OCI-M1 (cell line): ENCODE data around the gene OPRL1.

Experiments
- DNase-seq: peaks from one replicate; lab custom pipeline; 2025; lab: John Stamatoyannopoulos, UW

The OPRL1 gene

DNA sequence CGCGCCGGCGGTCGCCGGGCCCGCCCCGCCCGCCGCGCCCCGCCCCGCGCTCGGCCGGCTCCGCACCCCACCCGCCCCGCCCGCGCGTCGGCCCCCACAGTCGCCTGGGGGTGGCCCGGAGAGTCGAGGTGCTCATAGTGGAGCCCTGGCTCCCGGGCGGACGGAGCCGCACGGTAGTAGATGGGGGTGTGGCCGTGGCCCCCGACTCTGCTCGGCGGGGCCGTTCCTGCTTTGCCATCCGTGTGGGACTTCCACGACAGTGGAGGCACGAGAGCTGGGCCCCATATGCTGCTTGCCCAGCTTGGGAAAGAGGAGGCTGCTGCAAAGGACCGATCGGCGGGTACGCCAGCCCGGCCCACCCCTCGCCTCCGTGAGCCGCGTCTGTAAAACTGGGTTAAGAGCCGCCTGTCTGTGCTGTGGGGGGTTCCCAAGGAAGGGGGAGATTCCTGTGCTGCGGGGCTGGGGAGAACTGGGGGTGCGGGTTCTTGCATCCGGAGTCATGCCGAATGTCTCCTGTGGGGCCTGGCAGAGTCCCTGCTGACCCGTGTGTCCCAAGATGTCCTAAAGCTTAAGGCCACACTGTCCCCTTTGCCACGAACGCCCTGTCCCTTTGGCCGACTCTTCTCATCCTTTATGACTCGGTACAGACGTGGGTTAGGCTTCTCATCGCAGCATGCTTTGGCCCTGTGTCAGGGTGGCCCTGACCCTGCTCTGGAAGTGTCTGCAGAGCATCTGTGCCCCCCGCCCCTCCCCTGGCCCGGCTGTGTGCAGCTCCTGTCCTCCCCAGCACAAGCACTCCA, at the start of gene OPRL1:
Gene OPRL1 (plus strand): TSS at position 70 of the 800 bp plus-strand sequence. CDS start 12,639 bp downstream, outside the sequence.
- DNase-seq = no peak

DNA sequence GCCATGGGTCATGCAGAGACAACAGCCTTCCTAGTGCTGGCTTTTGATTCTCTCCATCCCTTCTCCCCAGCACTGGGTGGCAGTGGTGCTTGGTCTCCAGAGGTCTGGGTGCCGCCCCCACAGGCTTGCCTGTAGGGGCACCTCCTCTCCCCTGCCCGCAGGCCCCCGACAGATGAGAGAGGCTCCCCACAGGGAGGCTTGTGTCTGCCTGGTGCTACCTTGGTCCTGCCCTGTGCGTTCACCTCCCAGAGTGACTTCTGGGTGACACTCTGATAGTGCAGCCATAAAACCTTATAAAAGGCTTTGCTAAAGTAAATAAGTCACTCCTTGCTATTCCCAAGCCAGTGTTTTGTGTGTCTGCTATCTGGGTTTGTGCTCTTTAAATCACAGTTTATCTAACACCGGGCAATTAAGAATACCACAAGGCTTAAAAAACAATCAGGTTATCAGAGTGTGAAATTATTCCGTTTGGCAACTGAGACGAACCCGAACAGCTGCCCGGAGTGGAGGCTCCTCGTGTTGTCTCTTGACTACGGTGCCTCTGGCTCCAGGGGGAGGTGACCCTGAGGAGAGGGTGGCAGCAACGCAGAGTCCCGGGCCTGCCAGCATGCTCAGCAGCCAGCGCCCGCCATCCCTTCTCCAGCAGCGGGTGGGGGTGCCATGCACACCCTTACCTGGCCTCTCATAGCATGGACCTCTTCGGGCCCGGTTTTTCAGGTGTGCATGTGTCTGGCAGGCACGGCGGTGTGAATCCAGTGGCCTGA, 49.3 kb upstream of the OPRL1 start:
- DNase-seq = no peak

DNA sequence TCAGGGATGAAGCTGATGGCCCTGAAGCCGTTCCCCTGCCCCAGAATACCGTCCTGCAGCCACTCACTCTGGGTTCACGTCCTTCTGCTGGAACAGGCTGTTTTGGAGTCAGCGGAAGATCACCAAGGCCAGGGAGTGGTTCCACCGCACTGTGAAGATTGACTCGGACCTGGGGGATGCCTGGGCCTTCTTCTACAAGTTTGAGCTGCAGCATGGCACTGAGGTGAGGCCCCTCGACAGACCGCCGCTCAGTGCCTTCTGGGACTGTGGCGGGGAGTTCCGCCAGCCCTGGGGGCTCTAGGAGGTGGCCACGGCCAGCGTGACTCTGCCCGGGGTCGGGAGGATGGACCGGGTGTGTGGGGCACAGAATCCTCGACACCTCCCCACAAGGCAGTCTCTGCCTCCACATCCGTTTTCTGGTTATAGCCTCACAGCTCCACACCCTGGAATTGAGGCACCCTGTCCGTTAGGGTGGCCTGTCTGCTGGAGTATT, 48.0 kb upstream of the OPRL1 start:
- DNase-seq = no peak

DNA sequence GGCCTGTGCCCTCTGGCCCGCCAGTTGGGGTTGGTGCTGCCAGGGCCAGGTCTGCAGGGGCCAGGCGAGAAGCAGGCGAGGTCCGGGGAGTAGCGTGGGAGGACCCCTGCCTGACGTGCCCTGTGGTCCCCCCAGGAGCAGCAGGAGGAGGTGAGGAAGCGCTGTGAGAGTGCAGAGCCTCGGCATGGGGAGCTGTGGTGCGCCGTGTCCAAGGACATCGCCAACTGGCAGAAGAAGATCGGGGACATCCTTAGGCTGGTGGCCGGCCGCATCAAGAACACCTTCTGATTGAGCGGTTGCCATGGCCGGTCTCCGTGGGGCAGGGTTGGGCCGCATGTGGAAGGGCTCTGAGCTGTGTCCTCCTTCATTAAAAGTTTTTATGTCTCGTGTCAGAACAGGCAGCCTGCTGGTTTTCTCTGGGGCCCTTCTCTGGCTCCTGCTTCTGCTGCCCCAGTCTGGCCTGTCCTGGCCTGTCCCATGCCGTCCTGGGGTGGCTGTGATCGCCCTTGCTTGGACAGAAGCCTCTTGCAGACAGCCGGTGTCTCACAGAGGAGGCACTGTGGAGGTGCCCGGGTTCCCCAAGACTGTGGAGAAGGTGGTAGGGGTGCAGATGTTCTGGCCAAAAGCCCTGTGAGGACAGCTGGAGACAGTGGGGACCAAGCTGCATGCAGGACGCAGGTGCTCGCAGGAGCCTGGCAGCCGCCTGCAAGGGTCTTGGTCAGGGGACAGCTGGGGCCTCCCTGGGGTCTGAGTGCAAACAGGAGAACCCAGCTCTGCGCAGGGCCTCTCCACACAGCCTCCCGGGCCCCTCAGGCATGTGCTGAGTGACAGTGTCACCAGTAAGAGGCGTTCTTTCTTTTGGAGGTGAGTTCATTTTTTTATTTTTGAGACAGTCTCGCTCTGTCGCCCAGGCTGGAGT, 46.9 kb upstream of the OPRL1 start:
- no peak for DNase-seq

DNA sequence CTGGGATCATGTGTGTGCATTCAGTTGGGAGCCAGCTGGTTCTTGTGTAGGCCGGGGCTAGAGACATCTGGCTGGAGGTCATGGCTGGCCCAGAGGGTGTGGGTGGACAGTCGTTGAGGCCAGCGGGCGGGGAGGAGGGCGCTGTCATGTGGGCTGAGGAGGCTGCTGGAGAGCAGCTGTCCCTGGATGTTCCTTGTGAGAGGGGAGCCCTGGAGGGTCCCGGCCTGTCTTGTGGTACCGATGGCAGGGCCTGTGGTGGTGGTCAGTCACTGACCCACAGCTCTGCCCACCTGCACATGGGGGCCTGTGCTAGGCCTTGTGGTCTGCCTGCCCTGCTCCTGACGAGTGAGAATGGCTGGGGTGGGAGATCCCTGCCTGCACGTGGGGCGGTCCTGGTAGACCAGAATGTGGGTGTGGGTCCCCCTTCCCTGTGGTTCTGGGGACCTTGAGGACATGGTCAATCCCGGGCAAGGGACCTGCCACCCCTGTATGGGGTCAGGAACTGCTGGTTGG, 45.8 kb upstream of the OPRL1 start:
- no peak for DNase-seq

DNA sequence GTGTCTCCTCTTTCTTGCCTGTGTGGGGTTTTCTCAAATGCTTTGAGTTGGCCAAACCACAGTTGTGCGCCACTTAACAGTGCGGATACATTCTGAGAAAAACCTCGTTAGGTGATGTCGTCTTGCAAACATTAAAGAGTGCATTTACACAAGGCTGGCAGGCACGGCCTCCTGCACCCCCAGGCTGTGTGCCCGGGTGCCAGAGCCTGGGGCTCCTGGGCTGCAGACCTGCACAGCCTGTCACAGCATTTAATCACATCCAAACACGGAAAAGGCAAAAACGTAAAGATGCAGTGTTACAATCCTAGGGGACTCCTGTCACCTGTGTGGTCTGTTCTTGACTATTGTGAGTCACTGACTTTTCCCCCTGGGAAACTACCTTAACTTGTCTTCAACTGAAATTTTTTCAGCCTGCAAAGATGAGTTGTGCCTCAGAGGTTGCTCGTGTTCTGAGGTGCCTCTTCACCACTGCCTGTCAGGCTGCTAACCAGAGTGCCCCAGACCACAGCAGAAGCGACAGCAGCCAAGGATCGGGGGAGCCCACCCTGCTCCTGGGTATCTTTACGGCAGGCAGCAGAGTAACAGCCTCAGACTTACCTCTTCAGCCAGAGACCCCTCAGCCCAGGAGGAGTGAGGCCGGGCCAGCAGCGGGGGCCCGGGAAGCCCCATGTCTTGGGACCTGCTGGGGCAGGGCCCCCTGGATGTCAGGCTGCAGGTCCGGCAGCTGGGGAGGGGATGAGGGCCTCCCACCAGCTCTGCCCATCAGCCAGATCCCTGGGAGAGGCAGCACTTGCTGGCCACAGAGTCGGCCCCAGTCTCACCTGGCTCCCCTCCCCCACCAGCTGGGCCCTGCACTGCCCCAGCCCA, 44.6 kb upstream of the OPRL1 start:
- DNase-seq = no peak

DNA sequence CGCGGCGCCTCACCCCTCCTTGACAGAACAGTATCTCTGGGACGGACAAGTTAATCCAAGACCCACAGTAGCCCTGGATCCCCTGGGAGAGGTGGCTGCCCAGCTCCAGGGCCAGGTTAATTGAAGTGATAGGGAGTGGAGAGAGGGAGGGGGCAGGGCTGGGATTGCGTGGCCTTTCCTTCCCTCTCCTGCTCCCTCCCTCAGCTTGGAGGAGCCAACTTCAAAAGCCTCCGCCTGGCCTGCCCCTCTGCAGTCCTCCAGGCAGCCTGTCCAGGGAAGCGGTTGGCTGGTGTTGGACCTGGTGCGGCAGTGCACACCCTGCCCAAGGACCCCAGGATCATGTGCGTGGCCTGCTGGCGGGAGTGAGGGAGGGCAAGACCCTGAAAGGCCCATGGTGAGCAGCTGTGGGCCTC, 43.9 kb upstream of the OPRL1 start, which contains the start of gene C20orf204:
Gene C20orf204 (plus strand): TSS at position 250 of the 413 bp plus-strand sequence. CDS start 142 bp downstream, at position 392.
- no peak for DNase-seq

DNA sequence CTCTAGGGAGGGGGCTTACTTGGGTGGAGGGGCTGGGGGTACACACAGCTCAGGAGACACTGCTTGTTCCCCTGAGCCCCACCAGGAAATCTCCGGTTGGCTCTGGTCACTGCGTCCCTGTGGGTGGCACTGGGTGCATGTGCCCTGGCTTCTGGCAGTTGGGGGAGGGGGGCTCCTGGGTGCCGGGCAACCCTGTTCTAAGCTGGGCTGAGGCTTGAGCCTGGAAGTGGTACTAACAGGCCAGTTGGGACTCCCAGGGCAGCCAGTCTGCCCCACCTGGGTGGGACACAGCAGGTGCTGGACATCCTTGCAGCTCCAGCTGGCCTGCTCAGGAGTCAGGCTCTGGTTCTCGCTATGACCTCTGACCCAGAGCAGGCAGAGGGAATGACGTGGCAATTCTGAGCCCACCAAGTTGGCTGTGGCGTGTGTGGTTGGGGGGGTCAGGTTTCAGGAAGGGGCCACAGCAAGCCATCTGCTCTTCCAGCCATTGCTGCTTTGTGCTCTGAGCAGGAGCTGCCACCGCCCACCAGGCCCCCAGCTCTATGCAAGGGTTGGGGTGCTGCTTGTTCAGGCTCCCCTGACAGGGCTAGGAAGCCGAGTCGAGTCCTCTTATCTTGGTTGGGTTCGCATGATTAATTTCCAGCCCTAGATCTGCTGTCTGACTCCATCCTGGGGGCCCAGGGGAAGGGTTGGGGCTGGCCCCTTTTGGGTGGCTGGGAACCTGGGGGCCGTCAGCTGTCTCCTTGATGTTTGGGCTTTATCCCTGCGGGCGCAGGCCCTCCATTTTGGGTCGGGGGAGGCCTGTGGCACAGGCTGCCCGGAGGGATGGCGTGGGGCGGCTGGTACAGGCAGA, 43.3 kb upstream of the OPRL1 start:
- DNase-seq = peak; percentile 26

DNA sequence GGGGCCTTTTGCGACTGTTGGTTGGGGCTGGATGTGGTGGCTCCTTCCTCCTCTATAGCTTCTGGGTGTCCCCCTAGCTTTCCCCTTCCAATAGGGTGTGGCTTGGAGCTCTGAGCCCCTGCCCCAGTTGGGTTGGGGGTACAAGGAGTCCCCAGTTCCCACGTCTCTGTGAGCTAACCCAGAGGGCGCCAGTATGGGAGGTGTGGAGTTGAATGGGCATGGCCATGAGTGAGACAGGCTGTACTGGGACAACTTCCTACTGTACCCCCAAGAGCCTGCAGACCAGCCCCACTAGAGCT, 42.7 kb upstream of the OPRL1 start:
- no peak for DNase-seq

DNA sequence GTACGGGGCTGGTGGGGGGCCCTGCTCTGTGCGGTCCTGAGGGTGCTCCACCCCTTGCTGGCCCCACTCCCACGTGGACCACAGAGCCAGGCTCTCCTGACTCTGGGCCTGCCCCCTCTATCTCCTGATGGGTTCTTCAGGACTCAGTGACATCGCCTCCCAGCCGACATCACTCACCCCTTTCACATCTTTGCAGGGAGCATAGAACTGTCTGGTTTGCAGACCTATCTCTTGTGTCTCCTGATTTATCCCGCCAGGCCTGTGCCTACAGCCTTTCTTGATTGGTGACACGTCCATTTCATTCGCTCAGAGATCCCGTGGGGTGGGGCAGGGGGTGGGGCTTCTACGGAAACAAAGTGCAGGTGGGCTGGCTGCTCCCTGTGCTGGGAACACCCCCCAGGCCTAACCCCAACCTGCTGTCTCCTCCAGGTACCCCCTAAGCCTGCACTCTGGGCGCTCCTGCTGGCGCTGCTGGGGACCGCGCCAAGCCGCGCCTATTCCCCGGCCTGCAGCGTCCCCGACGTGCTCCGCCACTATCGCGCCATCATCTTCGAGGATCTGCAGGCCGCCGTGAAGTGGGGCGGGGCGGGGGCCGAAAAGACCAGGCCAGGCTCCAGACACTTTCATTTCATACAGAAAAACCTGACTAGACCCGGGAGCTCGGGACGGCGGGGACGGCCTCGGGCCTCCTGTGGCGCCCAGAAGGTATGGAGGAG, 42.2 kb upstream of the OPRL1 start:
- no peak for DNase-seq

DNA sequence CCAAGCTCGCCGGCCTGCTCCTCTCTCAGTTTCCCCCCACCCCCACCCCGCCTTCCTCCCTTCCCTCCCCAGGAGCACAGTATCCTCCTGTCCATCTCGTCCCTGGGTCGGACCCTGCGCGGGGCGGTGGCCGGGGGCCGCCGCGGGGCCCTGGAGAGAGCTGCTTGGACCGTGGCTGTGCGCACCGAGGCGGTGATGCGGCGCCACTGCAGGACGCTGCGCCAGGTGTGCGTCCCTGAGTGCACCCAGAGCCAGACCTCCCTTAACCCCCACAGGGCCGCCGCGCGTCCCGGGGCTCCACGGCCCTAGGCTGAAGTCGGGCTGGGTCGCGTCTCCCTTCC, 41.7 kb upstream of the OPRL1 start:
- no peak for DNase-seq

DNA sequence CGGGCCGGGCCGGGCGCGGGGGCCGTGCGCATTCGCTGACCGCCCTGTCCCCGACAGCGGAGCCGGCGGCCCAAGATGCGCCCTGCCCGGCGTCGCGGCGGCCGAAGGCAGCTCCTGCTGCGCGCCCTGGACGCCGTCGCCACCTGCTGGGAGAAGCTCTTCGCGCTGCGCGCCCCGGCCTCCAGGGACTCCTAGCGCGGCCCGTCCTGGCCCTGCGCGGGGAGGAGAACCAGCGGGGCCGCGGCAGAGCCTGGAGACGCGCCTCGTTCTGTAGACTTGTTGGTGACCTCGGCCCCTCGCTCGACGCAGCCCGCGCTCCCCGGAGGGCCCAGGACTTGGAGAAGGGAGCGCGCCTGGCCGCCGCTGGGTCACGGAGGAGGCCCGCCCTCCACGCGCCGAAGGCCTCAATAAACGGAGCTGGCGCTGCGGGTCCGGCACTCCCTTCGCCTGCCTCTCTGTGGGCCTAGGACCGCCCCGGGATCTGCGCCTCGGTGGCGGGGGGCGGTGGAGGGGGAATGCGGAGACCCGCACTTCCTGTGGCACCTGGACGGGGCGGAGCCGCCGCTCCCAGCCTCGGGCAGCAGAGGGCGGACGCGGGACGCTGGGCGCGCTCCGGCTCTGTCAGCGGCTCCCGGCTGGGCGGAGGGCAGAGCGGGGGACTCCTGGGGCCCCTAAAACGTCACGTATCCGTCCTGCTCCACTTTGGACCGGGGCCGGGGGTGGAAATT, 41.2 kb upstream of the OPRL1 start:
- DNase-seq = peak; percentile 78

DNA sequence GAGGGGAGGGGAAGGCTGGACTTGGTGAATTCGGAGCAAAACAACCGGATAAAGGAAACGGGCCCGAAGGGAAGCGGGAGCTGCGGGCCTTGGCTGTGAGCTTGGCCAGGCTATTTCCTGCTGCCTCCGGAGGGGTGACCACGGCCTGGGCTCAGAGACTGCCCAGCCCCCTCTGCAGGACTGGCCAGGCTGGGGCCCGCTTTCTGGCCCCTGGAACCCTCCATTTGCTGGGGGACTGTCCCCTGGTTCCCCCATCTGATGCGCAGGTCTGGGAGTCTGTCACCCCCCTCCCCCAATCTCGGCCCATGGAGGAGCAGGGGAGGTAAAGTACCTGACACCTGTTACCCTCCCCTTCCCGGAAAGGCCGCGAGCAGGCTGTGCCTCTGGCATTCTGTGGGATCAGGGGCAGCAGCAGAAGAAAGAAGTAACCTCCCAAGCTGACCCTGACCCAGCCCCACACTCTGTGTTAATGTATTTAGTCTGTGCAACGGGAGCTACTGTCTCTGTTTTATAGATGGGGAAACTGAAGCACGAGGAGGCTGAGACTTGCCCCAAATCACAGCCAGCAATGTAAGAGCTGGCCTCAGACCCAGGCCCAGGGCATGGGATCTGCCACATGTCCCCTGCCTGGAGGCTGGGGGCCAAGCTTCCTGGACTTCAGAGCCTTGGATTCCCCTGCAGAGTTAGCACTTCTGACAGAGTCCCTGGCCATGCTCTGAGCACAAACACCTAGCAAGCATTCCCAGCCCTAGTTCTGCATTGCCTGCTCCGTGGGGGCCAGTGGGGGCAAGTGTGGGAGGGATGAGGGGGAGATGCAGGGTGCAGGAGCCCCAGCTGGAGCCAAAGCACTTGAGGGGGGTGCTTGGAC, 40.4 kb upstream of the OPRL1 start:
- no peak for DNase-seq

DNA sequence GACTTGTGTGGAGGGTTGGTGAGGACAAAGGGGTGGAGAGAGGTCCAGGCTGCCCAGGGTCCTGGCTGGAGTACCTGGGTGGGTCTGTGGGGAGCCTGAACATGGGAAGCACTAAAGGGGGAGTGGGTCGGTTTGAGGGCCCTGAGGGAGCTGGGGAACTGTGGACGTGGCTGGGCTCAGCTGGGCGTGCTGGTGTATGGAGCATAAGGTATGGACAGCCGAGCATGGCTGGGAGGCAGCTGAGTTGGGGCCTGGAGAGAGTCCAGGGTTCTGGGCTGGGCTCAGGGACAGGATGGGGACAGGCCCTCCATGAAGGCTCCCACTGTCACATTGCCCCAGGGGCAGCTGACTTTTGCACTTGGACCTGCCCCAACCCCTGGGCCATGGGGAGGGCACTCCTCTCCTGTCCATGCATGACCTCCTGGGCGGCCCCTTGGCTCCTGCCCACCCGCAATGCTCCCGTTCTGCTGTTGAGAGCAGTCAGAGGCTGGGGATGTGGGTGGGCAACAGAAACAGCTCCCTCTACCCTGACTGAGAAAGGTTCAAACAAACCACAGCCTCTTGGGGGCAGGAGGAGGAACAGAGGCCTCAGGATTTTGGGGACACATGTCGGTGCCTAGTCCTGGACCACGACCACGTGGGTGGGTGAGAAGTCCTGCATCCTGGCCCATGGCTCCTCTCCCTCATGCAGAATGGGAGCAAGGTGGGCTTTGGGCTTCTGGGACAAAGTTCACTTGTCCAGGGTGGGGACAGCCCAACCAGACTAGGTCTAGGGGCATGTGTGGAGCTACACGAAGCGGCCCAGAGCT, 39.4 kb upstream of the OPRL1 start:
- no peak for DNase-seq

DNA sequence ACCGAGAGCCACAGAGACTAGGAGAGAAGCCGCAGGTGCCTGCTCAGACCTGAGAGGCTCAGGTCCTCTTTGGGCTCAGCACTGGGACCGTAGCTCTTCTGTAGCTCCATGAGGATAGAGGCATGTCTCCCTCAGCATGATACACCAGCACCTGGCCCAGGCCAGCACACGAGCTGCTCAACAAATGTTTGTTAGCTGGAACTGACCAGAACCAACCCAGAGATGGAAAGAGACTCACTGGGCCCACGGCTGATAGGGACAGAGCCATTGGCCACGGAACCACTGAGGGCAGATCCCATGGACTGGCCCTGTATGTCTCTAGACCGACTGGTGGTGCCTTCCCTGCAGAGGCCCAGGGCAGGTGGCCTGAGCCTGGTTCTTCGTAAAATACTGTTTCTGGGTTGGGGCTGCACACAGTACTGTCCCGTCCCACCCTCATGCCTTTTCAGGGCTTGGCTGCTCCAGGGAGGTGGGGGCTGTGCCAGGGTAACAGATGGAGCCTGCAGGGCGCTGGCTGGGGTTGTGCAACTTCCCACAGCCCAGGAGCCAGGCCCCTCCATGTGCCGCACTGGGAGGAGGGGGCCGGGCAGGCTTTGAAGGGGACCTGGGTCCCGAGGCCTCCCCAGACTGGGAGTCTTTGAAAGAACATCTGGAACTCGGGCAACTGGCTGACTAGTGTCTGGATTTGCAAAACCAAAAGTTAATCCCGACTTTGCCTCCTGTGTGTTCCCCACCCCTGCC, 38.7 kb upstream of the OPRL1 start:
- peak; percentile 9 for DNase-seq

DNA sequence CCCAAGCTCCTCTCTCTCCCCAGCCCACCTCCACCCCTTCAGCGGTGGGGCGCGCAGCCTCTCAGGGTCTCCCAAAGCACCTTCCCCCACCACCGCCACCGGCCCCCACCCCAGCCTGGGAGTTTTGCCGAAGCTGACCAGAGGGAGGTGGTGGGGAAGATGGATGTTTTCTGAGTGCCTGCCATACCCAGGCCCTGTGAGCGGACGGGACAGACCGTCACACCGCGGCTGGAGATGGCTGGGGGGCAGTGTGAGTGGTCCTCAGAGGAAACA, 38.2 kb upstream of the OPRL1 start:
- no peak for DNase-seq
